LNCAP (cell line): ENCODE data around the gene MIGA2.

Source experiments
- CTCF ChIP-seq: fragments of 450-650 bp; IDR thresholded peaks from 2 replicates; pipeline ENCODE4 v1.5.1; 2017; ENCODE audit warnings: mild to moderate bottlenecking

The MIGA2 gene

GRCh38 chr9:129052592-129052991, 16.2 kb downstream of the MIGA2 start:
- no peak for TF ChIP-seq CTCF

GRCh38 chr9:129053020-129053419, 16.6 kb downstream of the MIGA2 start:
- no peak for TF ChIP-seq CTCF

DNA sequence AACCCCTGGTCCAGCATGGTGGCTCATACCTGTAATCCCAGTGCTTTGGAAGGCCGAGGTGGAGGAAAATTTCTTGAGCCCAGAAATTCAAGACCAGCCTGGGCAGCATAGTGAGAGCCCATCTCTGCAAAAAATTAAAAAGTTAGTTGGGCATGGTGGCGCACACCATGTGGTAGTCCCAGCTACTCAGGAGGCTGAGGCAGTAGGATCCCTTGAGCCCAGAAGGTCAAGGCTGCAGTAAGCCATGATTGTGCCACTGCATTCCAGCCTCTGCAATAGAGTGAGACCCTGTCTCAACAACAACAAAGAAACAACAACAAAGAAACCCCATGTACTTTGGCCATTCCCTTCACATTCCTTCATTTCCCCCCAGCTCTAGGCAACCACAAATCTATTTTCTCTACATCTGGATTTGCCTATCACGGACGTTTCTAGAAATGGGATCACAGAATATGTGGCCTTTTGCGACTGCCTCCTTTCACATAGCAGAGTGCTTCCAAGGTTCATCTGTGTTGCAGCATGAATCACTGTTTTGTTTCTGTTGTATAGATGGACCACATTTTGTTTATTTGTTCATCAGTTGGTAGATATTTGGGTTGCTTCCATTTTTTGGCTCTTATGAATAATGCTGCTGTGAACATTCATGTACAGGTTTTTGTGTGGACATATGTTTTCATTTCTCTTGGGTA, 17.9 kb downstream of the MIGA2 start:
- TF ChIP-seq CTCF, result no peak

GRCh38 chr9:129058965-129059795, 22.8 kb downstream of the MIGA2 start:
- TF ChIP-seq CTCF, result no peak

DNA sequence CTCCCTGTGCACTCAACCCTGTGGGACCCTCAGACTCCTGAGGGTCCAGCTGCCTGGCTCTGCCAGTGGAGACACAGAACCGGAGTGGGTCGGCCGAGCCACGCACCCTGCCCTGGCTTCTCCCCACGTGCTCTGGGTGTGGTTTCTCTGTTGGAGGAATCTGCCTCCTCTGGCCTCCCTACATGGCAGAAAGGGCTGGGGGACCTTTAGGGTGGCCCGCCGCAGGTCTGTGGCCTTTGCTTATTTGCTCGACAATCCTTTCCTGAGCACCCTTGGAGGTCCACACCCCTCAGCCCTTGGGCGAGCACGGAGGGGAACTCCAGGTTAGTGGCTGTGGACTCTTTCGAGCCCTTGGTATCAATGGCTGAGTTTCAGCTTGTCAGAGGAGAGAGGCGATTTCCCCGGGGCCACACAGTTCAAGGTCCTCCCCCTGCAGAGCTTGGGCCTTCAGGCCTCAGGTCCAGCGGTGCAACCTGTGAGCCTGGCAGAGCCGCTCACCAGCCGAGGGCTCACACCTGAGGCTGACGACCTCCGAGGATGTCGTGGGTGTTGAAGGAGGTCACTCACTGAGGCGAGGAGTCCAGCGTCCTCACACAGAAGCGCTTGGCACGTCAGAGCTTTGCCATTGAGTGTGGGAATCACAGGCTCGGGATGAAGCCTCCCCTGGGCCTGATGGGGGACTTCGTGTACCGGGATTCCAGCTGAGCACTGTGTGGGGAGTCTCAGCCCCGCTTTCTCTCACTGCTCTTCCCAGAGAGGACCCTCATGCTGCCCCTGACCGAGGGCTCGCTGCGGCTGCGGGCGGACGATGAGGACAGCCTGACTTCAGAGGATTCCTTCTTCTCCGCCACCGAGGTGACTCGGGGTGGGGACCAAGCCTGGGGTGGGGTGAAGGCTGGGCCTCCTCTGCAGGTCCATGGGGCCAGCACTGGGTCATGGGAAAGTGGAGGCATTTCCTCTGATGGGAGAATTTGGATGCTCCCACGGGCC, 23.7 kb downstream of the MIGA2 start:
- TF ChIP-seq CTCF, result no peak

GRCh38 chr9:129060991-129061390, 24.6 kb downstream of the MIGA2 start:
- no peak for TF ChIP-seq CTCF

- no peak for TF ChIP-seq CTCF
Observed at GRCh38 chr9:129063061-129063460, 26.6 kb downstream of the MIGA2 start.
